Hepatocyte (in vitro differentiated cells): Measurements from ENCODE around the gene SLC34A1. TPM values are rescaled to one million over a fixed set of nuclear protein-coding genes. Genes with fewer than 3 reads are reported as not detected.

Experiments
- DNase-seq: peaks from one replicate; pipeline ENCODE4 v3.0.0-alpha.2; 2016; ENCODE audit warnings: low spot score
- H2AFZ ChIP-seq: fragments of 200-600 bp; sonication (generic); 2 replicates; pipeline ENCODE4 v1.6.0; 2016; ENCODE audit warnings: antibody characterized with exemption, mild to moderate bottlenecking
- H3K27ac ChIP-seq: fragments of 200-600 bp; sonication (generic); 2 replicates; pipeline ENCODE4 v1.5.1; 2016; ENCODE audit warnings: mild to moderate bottlenecking
- H3K27me3 ChIP-seq: fragments of 200-600 bp; sonication (generic); 2 replicates; pipeline ENCODE4 v1.6.1; 2016
- H3K36me3 ChIP-seq: fragments of 200-600 bp; sonication (generic); replicated peaks from 2 replicates; pipeline ENCODE4 v1.5.1; 2016; ENCODE audit warnings: low read depth; ENCODE audit not compliant: insufficient read depth
- H3K4me1 ChIP-seq: fragments of 200-600 bp; sonication (generic); 2 replicates; pipeline ENCODE4 v1.5.1; 2016; ENCODE audit warnings: mild to moderate bottlenecking, moderate library complexity; ENCODE audit not compliant: insufficient read depth
- H3K4me2 ChIP-seq: fragments of 200-600 bp; sonication (generic); 2 replicates; pipeline ENCODE4 v1.6.0; 2016
- H3K4me3 ChIP-seq: fragments of 200-600 bp; sonication (generic); 2 replicates; pipeline ENCODE4 v1.5.1; 2016; ENCODE audit warnings: mild to moderate bottlenecking
- H3K79me2 ChIP-seq: fragments of 200-600 bp; sonication (generic); 2 replicates; pipeline ENCODE4 v1.6.0; 2017; ENCODE audit warnings: mild to moderate bottlenecking
- H3K9me2 ChIP-seq: fragments of 200-600 bp; sonication (generic); replicated peaks from 2 replicates; pipeline ENCODE4 v1.6.0; 2017; ENCODE audit warnings: mild to moderate bottlenecking; ENCODE audit not compliant: insufficient read depth
- H3K9me3 ChIP-seq: fragments of 200-600 bp; sonication (generic); 2 replicates; pipeline ENCODE4 v1.5.1; 2016; ENCODE audit warnings: low read depth, mild to moderate bottlenecking
- H4K20me1 ChIP-seq: fragments of 200-600 bp; sonication (generic); 2 replicates; pipeline ENCODE4 v1.6.0; 2016; ENCODE audit warnings: mild to moderate bottlenecking; ENCODE audit not compliant: insufficient read depth, poor library complexity, severe bottlenecking
- EZH2 ChIP-seq: fragments of 200-600 bp; sonication (generic); IDR thresholded peaks from 2 replicates; pipeline ENCODE4 v1.6.1; 2016; ENCODE audit warnings: antibody characterized with exemption, mild to moderate bottlenecking, borderline replicate concordance
- EZH2phosphoT487 ChIP-seq: fragments of 200-600 bp; sonication (generic); IDR thresholded peaks from one replicate; pipeline ENCODE4 v1.6.1; 2018; ENCODE audit warnings: antibody characterized with exemption, mild to moderate bottlenecking, low read depth, moderate library complexity; ENCODE audit not compliant: unreplicated experiment, severe bottlenecking
- WGBS: methylation state at CpG from one replicate; pipeline ENCODE4 v1.1.6; 2016; ENCODE audit warnings: low lambda C conversion rate; ENCODE audit errors: missing lambda C conversion rate; 5-methylcytosine and 5-hydroxymethylcytosine counted together
- polyA plus RNA-seq: library from polyadenylated mRNA; unstranded; fragments of >200 nt; fragmentation: Nextera tagmentation; extraction: Ambion mirVana; gene quantifications from 2 replicates; pipeline ENCODE4 v1.2.1, GENCODE V29; 2016
- total RNA-seq: library from RNA; depleted of rRNA; stranded (reverse); fragments of >200 nt; gene quantifications from 2 replicates; pipeline ENCODE4 v1.2.3, GENCODE V29; 2014
- TF ChIP-seq, protein P1 (sequence below): fragments of 200-600 bp; sonication (generic); IDR thresholded peaks from 2 replicates; pipeline ENCODE4 v1.5.1; 2016; ENCODE audit warnings: antibody characterized with exemption, mild to moderate bottlenecking; ENCODE audit not compliant: poor library complexity

SLC34A1 gene
- total and polyA plus RNA-seq, 2 experiments from 2014 or later, result not detected

DNA sequence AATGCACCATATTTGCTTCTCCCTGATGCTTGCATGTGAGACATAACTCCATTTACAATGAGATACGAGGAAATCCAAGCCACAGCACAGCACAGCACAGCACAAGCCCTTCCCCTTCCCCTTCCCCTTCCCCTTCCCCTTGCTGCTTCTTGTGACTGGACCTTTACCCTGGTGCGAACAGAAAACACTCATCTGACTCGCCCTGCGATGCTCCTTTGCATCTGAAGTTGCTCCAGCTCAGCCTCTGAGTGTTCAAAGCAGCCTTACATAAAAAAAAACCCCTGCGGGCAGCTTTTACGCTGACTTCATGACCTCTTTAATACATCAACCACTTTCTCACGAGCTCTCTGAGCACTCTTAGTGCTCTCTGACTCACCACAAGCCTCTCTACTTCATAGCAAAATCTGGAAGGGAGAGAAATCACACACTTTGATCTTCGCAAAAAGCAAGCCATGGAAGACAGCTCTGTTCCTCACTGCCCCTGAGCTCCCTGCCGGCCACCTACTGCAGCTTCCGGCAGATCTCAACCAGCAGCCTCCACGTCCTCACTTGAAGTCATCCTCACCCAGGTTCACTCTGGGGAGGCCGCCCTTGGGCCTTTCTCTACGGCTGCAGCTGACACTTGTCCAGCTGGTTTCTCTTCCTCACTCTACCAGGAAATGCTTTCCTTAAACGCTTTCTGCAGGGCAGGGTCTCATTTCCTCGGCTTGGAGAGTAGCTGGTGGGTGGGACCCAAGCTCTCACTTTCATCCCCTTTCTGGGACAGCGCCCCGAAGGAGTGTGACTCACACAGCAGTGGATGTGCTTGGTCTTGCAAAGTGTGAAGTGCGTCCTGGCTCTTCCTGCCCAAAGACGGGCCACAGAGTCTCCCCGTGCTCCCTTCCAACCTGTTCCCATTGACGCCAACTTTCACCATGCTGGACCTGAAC, 5.3 kb downstream of the SLC34A1 start:
- Histone ChIP-seq H3K9me2 (no peaks in the 10 kb centered on the region), H4K20me1 (no peaks in the 10 kb centered on the region), H3K27me3 (no peaks in the 10 kb centered on the region), H2AFZ (no peak overlapping the region), H3K79me2 (no peaks in the 10 kb centered on the region), H3K9me3 (no peaks in the 10 kb centered on the region), H3K27ac (peak overlapping the region; percentile 72), H3K36me3 (no peaks in the 10 kb centered on the region), H3K4me2 (peak overlapping the region; percentile 52), H3K4me1 (peaks cover 3% of the 10 kb centered on the region), H3K4me3 (no peak overlapping the region)
- DNase-seq, result peak; percentile 64
- no peak for TF ChIP-seq EZH2
- TF ChIP-seq EZH2phosphoT487, result no peak
- TF ChIP-seq, protein P1, sequence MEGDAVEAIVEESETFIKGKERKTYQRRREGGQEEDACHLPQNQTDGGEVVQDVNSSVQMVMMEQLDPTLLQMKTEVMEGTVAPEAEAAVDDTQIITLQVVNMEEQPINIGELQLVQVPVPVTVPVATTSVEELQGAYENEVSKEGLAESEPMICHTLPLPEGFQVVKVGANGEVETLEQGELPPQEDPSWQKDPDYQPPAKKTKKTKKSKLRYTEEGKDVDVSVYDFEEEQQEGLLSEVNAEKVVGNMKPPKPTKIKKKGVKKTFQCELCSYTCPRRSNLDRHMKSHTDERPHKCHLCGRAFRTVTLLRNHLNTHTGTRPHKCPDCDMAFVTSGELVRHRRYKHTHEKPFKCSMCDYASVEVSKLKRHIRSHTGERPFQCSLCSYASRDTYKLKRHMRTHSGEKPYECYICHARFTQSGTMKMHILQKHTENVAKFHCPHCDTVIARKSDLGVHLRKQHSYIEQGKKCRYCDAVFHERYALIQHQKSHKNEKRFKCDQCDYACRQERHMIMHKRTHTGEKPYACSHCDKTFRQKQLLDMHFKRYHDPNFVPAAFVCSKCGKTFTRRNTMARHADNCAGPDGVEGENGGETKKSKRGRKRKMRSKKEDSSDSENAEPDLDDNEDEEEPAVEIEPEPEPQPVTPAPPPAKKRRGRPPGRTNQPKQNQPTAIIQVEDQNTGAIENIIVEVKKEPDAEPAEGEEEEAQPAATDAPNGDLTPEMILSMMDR, result no peak
- 50% methylated on average over 21 of the region's 21 CpGs for WGBS

DNA sequence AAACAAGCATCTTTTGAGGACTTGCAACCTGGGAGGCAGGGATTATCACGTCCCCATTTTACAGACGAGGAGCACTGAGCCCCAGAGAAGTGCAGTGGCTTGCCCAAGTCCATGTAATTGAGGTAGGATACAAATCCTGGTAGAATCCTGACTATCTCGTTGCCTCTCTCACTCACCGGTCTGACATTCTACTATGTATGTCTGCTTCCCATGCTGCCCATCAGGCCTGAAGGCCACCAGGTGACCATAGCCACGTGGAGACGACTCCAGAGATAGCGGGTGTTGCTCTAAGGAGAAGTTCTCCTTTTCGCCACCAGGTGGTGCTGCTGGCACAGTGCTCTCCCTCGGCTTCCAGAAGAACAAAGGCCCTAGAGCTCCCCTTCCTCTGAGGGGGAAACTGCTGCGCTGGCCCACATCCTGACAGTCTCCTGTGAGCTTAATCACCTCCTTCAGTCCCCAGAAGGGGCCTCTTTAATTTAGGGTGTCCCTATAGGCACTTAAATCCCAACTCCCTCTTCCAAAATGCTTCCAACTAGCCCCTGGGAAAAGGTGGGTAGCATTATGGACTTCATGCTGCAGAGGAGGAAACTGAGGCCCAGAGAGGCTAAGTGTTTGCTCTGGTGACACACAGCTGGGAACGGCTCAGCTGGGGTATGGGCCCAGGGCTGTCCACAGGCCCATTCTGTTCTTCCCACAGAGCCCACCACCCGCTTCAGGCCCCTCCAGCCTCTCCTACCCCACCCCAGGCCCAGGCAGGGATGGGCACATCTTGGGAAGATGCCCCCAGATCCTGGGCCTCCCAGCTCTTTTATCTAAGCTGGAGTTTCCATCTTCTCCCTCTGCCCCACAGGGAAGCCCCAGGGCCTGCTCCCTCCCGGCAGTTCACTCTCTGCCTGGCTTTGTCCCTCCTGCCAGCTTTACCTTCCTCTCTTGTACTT, 6.4 kb downstream of the SLC34A1 start:
- Histone ChIP-seq H3K79me2 (no peaks in the 10 kb centered on the region), H3K4me2 (no peak overlapping the region), H3K9me2 (no peaks in the 10 kb centered on the region), H3K27me3 (no peaks in the 10 kb centered on the region), H4K20me1 (no peaks in the 10 kb centered on the region), H3K36me3 (no peaks in the 10 kb centered on the region), H3K4me3 (no peak overlapping the region), H3K27ac (peak overlapping the region; percentile 32), H2AFZ (no peak overlapping the region), H3K9me3 (no peaks in the 10 kb centered on the region), H3K4me1 (peaks cover 3% of the 10 kb centered on the region)
- 33% methylated on average over 13 of the region's 13 CpGs for WGBS
- TF ChIP-seq EZH2phosphoT487, result no peak
- TF ChIP-seq, protein P1, result peak; percentile 91
- peak; percentile 90 for DNase-seq

DNA sequence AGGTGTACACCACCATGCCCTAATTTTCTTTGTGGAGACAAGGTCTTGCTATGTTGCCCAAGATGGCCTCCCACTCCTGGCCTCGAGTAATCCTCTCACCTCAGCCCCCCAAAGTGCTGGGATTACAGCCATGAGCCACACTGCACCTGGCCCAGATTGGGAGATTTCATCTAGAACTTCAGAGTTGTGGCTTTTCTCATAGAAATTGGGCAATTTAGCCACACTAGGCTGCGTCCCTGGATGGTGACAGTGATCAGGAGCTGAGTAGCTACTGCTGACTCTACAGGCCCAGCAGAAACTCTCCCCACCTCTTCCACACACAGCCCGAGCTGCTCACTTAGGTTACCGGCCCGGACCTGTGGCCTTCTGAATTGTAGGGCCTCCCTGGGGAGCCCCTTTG, 8.5 kb downstream of the SLC34A1 start:
- Histone ChIP-seq H3K4me1 (peaks cover 3% of the 10 kb centered on the region), H3K27ac (no peak overlapping the region)

More for the DNA sequence above, 8.5 kb downstream of the SLC34A1 start:
- no peaks in the 10 kb centered on the region for H3K9me3 ChIP-seq
- TF ChIP-seq EZH2, result no peak
- TF ChIP-seq EZH2phosphoT487, result no peak
- TF ChIP-seq, protein P1, result no peak
- H3K4me3 ChIP-seq, result no peak overlapping the region
- WGBS, result 82% methylated on average over 5 of the region's 5 CpGs
- DNase-seq, result no peak
- no peak overlapping the region for H2AFZ ChIP-seq
- H4K20me1 ChIP-seq, result no peaks in the 10 kb centered on the region
- H3K36me3 ChIP-seq, result no peaks in the 10 kb centered on the region
- H3K4me2 ChIP-seq, result no peak overlapping the region
- no peaks in the 10 kb centered on the region for H3K79me2 ChIP-seq
- H3K27me3 ChIP-seq, result no peaks in the 10 kb centered on the region
- no peaks in the 10 kb centered on the region for H3K9me2 ChIP-seq
